ENCODE results near the gene IQCN.

IQCN gene

GRCh38 chr19:18284712-18285360 lies 10.6 kb upstream of the IQCN start:
- no peak for DNase-seq

- DNase-seq: no peak
Measured at GRCh38 chr19:18283338-18283737, 9.1 kb upstream of the IQCN start.

- no peak for DNase-seq
Measured at GRCh38 chr19:18282788-18283141, 8.5 kb upstream of the IQCN start.

GRCh38 chr19:18282021-18282787 lies 8.0 kb upstream of the IQCN start:
- peak; percentile 90 to 95 for DNase-seq

GRCh38 chr19:18281082-18282020 lies 7.1 kb upstream of the IQCN start, which contains the start of gene JUND:
JUND (minus strand) TSS chr19:18281622; CDS start chr19:18281484, 138 bp downstream.
- DNase-seq: peak; percentile 92 to 95

GRCh38 chr19:18280247-18281081 lies 6.2 kb upstream of the IQCN start:
- DNase-seq: peak; percentile 7 to 85

- DNase-seq: peak; percentile 62 to 95
Measured at GRCh38 chr19:18279516-18280246, 5.4 kb upstream of the IQCN start.

- DNase-seq: no peak
Measured at GRCh38 chr19:18279266-18279515, 4.9 kb upstream of the IQCN start.

GRCh38 chr19:18278521-18279265 lies 4.4 kb upstream of the IQCN start:
- DNase-seq: no peak

GRCh38 chr19:18274781-18275356 lies 617 bp upstream of the IQCN start:
- peak in 1 of 2 donors; percentile 32 for DNase-seq

- no peak for DNase-seq
Measured at GRCh38 chr19:18273561-18274218, 562 bp downstream of the IQCN start.

GRCh38 chr19:18271433-18271841 lies 2.8 kb downstream of the IQCN start:
- no peak for DNase-seq

GRCh38 chr19:18270326-18270725 lies 3.9 kb downstream of the IQCN start:
- no peak for DNase-seq

GRCh38 chr19:18269070-18269723 lies 5.1 kb downstream of the IQCN start:
- DNase-seq: no peak

GRCh38 chr19:18266771-18267686 lies 7.2 kb downstream of the IQCN start:
- DNase-seq: no peak

GRCh38 chr19:18265582-18265981 lies 8.7 kb downstream of the IQCN start:
- DNase-seq: no peak

GRCh38 chr19:18264971-18265540 lies 9.2 kb downstream of the IQCN start:
- no peak for DNase-seq

All from bone marrow (tissue), 2 donors.